Stimulated activated naive CD8-positive, alpha-beta T cell treated with anti-CD3 and anti-CD28 coated beads, Interleukin-15, Interleukin-2, amounts not matched to agents 100 ng/mL and 50 ng/mL, for 24 hours (primary cell): ENCODE data around the gene MLYCD.

Source experiments
- H3K27ac Mint-ChIP-seq: one replicate; pipeline ENCODE4 v1.8.0; 2021; ENCODE audit warnings: mild to moderate bottlenecking, mixed read lengths
- H3K27me3 Mint-ChIP-seq: one replicate; pipeline ENCODE4 v1.8.0; 2021; ENCODE audit warnings: mixed read lengths
- H3K36me3 Mint-ChIP-seq: one replicate; pipeline ENCODE4 v1.8.0; 2021; ENCODE audit warnings: low read depth, mixed read lengths
- H3K4me1 Mint-ChIP-seq: one replicate; pipeline ENCODE4 v1.8.0; 2021; ENCODE audit warnings: low read depth, mixed read lengths
- H3K4me3 Mint-ChIP-seq: one replicate; pipeline ENCODE4 v1.8.0; 2021; ENCODE audit warnings: mild to moderate bottlenecking, mixed read lengths
- H3K9me3 Mint-ChIP-seq: one replicate; pipeline ENCODE4 v1.8.0; 2021; ENCODE audit warnings: mixed read lengths

MLYCD gene

DNA sequence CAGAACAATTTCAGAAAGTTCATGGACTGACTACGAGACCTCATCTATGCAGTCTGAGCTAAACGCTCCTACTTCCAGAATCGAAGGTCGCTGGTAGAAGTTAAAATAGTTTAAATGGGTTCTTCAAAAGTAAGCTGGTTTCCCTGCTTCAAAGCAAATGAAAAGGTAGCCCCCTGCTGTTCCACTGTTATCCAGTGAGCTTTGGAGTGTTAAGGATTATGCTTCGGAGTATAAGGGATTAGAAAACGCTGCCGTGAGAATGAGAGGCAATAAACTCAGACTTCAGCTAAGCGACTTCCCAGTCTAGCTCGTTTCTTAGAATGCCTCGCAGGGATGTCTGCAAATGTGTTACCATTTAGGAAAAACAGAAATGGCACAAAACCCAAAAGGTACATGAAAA is 12.4 kb downstream of the MLYCD start:
- Mint-ChIP-seq H3K9me3 (no peaks in the 10 kb centered on the region), H3K36me3 (peaks cover 53% of the 10 kb centered on the region), H3K4me3 (no peak overlapping the region), H3K4me1 (no peaks in the 10 kb centered on the region), H3K27ac (no peak overlapping the region), H3K27me3 (no peaks in the 10 kb centered on the region)

DNA sequence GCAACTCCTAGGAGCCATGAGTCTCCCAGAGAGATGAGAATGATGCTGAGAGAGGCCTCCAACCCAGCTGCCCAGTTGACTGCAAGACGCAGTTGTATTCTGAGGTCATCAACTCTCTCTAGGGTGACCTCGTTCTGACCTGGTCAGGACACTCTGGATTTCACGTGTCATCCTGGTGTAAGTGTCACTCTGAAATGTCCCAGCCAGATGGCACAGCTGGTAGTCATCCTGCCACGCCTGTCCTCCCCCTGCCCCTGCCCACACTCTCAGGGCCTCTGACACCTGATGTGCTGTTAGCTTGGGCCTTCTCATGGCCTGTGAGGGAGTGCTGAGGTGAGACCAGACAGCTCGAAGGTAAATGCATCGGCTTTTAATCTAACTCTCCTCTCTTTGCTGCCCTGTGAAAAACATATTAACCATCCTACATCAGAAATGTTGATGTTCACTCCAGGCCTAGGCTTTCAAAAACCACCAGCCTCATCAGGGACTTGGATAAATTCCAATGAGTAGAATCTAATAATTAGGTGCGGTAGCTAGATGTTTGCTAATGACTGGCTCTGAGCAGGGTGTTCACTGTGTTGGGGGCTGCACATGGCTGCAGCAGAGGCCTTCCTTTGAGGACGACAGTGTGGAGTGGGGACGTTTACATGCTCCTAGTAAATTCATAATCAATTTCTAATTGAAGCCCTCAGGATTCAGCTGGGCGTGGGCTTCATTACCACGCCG is 13.8 kb downstream of the MLYCD start:
- peaks cover 55% of the 10 kb centered on the region for H3K36me3 Mint-ChIP-seq
- H3K4me1 Mint-ChIP-seq = no peaks in the 10 kb centered on the region
- H3K9me3 Mint-ChIP-seq = no peaks in the 10 kb centered on the region
- no peak overlapping the region for H3K27ac Mint-ChIP-seq
- no peak overlapping the region for H3K4me3 Mint-ChIP-seq
- no peaks in the 10 kb centered on the region for H3K27me3 Mint-ChIP-seq

DNA sequence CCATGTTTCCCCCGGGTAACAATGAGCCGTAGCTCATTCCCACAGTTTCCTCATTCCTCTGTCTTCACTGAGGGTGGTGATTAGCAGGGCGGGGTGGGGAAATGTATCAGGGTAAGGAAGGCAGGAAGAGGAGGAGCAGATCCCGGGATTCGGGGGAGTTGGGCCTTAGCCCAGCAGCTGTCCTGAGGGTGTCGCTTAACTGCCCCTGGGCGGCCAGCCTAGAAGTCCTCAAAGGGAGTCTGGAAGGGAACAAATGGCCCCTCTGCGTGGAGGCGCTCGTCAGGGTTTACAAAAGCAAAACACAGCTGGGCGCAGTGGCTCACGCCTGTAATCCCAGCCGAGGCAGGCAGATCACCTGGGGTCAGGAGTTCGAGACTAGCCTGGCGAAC is 14.3 kb downstream of the MLYCD start:
- peaks cover 60% of the 10 kb centered on the region for H3K36me3 Mint-ChIP-seq
- H3K27ac Mint-ChIP-seq = no peak overlapping the region
- no peaks in the 10 kb centered on the region for H3K27me3 Mint-ChIP-seq
- no peaks in the 10 kb centered on the region for H3K9me3 Mint-ChIP-seq
- no peak overlapping the region for H3K4me3 Mint-ChIP-seq
- H3K4me1 Mint-ChIP-seq = no peaks in the 10 kb centered on the region

DNA sequence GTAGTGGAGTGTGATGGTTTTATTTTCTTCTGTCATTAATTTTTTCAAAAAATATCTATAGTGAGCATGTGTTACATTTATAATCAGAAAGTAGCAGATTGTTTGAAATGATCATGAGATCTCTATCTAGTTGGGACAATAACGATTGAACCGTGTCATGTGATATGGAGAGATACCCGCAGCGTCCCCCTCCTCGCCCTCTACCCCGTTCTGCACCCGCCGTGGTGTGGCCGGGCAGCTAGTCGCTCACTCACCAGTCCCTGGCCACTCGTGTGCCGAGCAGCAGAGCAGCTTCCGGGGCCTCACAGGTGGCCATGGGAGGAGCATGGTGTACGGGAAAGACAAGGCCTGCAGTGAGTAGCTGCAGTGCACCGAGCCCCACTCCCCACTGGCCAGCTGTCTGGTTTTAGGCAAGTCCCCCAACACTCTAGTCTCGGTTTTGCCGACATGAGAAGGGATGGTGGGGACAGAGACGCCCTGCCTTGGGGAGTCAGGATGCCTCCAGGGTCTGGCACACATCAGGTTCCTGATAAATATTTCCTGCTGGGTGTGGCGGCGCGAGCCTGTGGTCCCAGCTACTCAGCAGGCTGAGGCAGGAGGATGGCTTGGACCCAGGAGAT is 15.3 kb downstream of the MLYCD start:
- Mint-ChIP-seq H3K4me3 (no peak overlapping the region), H3K4me1 (no peaks in the 10 kb centered on the region), H3K27ac (no peak overlapping the region), H3K36me3 (peaks cover 62% of the 10 kb centered on the region), H3K9me3 (no peaks in the 10 kb centered on the region), H3K27me3 (no peaks in the 10 kb centered on the region)

DNA sequence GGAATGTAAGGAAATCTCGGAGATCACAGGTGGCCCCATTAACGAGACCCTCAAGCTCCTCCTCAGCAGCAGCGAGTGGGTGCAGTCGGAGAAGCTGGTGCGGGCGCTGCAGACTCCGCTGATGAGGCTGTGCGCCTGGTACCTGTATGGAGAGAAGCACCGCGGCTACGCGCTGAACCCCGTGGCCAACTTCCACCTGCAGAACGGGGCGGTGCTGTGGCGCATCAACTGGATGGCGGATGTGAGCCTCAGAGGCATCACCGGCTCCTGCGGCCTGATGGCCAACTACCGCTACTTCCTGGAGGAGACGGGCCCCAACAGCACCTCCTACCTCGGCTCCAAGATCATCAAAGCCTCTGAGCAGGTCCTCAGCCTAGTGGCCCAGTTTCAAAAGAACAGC is 16.2 kb downstream of the MLYCD start:
- no peaks in the 10 kb centered on the region for H3K27me3 Mint-ChIP-seq
- H3K4me3 Mint-ChIP-seq = no peak overlapping the region
- H3K27ac Mint-ChIP-seq = no peak overlapping the region
- H3K9me3 Mint-ChIP-seq = no peaks in the 10 kb centered on the region
- peaks cover 63% of the 10 kb centered on the region for H3K36me3 Mint-ChIP-seq
- no peaks in the 10 kb centered on the region for H3K4me1 Mint-ChIP-seq

DNA sequence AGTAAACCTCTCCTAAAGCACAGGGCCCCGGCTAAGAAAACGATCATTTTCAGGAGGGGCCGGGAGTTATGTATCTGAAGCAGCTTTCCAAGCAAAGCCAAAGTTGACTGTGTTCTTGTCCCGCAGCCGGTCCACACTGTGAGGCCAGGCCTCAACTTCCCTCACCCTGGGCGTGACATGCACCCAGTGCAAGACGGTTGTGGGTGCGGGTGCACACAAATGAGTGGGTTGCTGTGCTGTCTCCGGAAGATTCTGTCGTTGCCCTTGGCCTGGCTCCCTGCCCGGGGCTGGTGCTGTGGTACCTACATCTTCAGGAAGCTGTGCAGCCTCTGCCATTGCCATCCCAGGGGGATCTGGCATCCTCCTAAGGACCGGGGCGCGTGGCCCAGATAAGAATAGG is 16.6 kb downstream of the MLYCD start:
- Mint-ChIP-seq H3K36me3 (peaks cover 66% of the 10 kb centered on the region), H3K4me1 (no peaks in the 10 kb centered on the region), H3K4me3 (no peak overlapping the region), H3K27ac (no peak overlapping the region), H3K9me3 (no peaks in the 10 kb centered on the region), H3K27me3 (no peaks in the 10 kb centered on the region)

DNA sequence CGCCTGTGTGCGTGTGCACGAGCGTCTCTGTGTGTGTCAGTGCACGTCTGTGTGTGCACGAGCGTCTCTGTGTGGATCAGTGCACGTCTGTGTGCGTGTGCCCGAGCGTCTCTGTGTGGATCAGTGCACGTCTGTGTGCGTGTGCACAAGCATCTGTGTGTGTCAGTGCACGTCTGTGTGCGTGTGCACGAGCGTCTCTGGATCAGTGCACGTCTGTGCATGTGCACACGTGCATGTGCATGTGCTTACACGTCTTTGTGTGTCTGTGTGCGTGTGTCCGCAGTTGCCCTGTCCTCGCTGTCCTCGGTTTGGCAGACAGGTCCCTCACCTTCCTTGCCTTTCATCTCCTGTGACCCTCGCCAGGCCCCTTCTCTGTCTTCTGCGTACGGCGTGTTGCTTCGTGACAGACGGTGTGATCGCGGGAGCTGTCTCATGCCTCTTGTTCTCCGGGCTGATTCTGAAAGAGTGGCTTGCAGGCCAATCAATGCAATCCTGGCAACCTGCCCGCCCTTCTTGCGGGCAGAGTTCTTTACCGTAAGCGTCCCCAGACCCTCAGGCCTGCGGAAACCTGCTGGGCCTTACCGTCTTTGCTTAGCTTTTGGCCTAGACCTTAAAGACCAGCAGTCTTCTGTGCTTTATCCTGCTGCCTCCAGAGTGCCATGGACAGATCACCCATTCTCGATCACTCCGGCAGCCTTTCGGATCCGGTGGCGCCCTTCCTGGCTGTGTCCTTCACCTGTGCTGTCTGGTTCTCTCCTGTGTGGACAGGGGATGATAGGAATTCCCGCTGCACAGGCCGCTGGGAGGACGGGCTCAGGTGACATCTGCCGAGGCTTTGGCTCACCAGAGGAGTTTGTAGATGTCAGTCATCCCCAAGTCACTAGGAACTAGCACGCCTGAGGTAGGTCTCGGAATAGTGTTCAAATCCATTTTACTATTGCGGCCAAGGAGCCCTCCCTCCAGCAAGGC is 18.5 kb downstream of the MLYCD start:
- H3K4me1 Mint-ChIP-seq = no peaks in the 10 kb centered on the region
- no peaks in the 10 kb centered on the region for H3K27me3 Mint-ChIP-seq
- no peak overlapping the region for H3K4me3 Mint-ChIP-seq
- H3K27ac Mint-ChIP-seq = no peak overlapping the region
- H3K36me3 Mint-ChIP-seq = peaks cover 63% of the 10 kb centered on the region
- H3K9me3 Mint-ChIP-seq = no peaks in the 10 kb centered on the region

DNA sequence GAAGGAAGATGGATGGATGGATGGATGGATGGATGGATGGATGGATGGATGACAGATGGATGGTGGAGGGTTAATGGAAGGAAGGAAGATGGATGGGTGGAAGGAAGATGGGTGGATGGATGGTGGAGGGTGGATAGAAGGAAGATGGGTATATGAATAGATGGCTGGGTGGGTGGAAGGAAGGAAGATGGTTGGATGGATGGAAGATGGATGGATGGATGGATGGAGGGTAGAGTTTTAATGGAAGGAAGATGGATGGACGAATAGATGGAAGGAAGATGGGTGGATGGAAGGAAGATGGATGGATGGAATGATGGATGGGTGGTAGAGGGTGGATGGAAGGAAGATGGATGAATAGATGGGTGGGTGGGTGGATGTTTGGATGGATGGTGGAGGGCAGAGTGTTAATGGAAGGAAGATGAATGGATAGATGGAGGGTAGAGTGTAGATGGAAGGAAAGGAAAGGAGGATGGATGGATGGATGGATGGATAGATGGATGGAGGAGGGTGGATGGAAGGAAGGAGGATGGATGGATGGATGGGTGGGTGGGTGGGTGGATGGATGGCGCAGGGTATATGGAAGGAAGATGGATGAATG is 22.1 kb downstream of the MLYCD start:
- H3K27ac Mint-ChIP-seq = no peak overlapping the region
- no peaks in the 10 kb centered on the region for H3K27me3 Mint-ChIP-seq
- H3K4me1 Mint-ChIP-seq = no peaks in the 10 kb centered on the region
- H3K4me3 Mint-ChIP-seq = no peak overlapping the region
- H3K9me3 Mint-ChIP-seq = no peaks in the 10 kb centered on the region
- H3K36me3 Mint-ChIP-seq = peaks cover 44% of the 10 kb centered on the region

DNA sequence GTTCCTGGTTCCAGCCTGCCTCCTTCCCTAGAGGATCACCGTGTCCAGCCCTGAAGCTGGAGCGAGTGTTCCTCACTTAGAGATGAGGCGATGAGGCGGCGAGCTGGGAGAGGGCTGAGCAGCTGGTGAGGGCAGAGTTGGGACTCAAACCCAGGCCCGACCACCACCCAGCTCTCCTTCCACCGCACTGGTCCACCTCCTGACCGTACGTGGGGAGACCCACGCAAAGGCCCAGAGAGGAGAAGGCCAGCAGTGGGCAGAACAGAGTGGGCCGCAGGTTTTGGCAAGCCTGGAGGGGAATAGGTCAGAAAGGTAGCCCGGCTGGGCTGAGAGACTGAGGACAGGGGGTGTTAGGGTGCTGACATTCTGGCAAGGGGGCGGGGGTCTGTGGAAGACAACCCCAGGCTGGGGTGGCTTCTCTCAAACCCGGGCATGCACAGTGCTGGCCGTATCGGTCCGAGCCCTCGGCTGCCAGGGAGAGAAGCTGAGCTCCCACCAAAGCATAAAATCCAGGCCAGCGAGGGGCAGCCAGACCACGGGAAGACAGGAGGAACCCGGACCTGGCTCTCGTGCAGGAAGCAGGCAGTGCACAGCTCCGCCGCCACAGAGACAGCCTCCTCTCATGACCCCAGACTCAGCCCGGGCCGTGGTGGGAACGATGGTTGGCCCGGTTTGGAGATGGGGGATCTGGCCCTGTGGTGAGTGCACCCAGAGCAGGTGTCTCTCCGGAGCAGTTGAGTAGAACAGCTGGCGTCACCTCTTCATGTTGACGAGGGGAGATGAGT is 24.9 kb downstream of the MLYCD start:
- H3K4me3 Mint-ChIP-seq = no peak overlapping the region
- H3K4me1 Mint-ChIP-seq = no peaks in the 10 kb centered on the region
- H3K36me3 Mint-ChIP-seq = peaks cover 20% of the 10 kb centered on the region
- no peaks in the 10 kb centered on the region for H3K9me3 Mint-ChIP-seq
- no peak overlapping the region for H3K27ac Mint-ChIP-seq
- H3K27me3 Mint-ChIP-seq = no peaks in the 10 kb centered on the region

DNA sequence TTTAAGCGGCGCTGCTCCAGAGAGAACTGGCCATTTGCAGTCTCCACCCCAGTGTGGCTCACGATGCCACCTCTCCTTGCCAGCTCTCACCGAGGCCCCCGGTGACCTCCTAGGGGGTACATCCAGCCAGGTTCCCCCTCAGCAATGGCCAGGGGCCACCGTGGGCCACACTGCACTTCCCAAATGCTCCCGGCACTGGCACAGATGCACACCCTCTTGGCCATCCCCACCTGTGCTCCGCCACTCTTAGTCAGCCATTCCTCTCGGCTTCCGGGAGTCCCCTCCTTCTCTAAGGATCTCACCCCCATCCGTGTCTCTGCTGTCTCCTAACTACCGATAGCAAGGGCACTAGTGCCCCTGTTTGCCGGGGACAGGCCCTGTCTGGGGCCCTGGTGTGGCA is 25.8 kb downstream of the MLYCD start:
- no peak overlapping the region for H3K27ac Mint-ChIP-seq
- H3K27me3 Mint-ChIP-seq = no peaks in the 10 kb centered on the region
- no peaks in the 10 kb centered on the region for H3K9me3 Mint-ChIP-seq
- H3K4me3 Mint-ChIP-seq = no peak overlapping the region
- H3K4me1 Mint-ChIP-seq = no peaks in the 10 kb centered on the region
- peaks cover 11% of the 10 kb centered on the region for H3K36me3 Mint-ChIP-seq

DNA sequence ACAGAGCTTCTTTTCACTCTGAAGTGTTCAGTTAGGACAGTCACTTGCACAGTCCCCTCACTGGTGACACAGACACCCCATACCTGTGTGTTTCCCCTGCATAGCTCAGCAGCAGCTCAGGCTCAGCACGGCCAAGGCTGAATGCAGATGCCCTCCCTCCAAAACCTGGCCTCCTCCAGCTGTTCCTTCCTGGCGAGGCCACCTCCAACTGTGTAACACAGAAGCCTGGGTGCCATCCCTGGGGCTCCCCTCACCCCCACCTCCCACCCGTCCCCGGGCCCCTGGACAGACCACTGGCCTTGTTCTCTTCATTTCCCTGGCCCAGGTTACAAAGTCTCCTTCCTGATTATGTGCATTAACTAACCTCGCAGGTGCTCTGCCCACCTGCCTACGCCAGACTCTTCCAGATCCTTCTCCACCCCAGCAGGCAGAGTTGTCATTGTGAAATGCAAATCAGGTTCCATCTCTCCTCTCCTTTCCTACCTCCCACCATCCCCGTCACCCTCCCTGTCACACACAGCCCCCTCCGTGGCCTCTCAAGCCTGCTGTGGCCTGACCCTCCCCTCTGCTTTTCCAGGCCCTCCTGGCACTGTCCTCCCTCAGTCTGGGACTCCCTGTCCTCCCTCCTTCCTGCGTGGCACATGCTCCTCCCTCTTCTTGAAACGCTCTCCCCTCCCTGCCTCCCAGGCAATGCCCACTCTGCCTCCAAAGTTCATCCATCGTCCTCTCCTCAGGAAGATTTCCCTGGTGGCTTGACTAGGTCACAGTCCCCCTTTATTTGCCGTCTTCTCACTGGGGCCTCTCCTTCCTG is 26.4 kb downstream of the MLYCD start:
- no peaks in the 10 kb centered on the region for H3K4me1 Mint-ChIP-seq

DNA sequence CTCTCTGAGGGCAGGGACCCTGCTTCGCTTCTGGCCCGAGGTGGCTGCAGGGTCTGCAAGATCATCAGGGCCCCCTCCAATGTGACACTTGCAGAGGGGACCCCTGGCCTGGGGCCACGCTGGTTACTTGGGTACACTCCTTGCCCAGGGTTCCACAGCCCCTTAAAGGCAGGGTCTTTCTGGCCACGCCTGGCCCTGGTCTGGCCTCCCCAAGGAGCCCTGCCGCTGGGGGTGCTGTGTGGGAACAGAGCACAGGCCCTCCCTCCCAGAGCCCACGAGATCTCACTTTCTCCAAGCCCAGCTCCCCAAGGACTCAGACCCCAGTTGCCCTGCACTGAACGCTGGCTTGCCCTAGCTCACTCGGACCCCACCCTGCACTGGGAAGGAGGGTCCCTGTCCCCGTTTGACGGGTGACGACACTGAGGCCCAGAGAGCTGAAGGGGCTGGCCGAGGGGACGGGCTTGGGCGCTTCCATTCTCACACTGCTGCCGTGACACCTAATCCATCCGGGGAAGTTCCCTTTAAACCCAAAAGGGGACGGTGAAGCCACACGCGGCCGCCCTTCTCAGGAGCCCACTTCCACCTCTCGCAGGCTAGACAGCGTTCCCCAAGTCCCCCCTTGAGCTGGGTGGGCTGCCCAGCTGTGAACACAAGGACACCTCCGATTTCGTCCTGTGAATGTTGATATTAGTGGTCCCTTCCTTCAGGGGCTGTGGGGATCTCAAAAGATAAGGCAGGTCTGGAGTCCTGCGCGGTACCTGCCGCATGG is 27.2 kb downstream of the MLYCD start:
- Mint-ChIP-seq H3K27me3 (no peaks in the 10 kb centered on the region), H3K27ac (no peak overlapping the region), H3K9me3 (no peaks in the 10 kb centered on the region), H3K4me1 (no peaks in the 10 kb centered on the region), H3K36me3 (no peaks in the 10 kb centered on the region), H3K4me3 (no peak overlapping the region)

More for the DNA sequence above, 26.4 kb downstream of the MLYCD start:
- no peak overlapping the region for H3K4me3 Mint-ChIP-seq
- H3K27ac Mint-ChIP-seq = peak overlapping the region; percentile 45
- peaks cover 8% of the 10 kb centered on the region for H3K36me3 Mint-ChIP-seq
- H3K9me3 Mint-ChIP-seq = no peaks in the 10 kb centered on the region
- H3K27me3 Mint-ChIP-seq = no peaks in the 10 kb centered on the region

DNA sequence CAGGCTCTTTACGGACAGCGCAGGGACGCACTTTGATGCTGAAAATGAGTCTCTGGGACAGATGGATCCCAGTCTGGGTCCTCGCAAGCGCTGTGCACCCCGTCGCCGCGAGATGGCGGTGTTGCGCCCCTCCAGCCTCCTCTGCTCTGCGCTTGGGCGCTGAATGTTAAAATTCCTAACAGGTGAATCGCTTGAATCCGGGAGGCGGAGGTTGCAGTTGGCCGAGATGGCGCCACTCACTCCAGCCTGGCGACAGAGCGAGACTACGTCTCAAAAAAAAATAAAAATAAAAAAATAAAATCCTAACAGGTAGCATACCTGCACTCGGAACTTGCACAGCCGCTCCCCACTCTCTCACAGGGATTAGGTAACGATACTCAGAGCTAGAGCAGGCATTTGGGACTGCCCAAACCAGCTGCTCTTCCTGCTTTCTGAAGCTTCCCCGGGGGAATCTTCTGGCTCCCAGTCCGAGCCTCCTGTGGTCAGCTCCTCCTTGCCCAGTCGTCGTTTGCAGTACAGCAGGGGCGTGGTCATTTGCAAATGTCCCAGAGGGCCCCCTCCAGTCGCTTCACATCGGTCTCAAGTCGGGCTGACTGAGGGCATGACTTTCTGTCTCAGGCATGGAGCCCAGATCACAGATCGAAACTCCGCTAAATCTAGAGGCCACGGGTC is 27.9 kb downstream of the MLYCD start:
- Mint-ChIP-seq H3K9me3 (no peaks in the 10 kb centered on the region), H3K4me1 (no peaks in the 10 kb centered on the region), H3K36me3 (no peaks in the 10 kb centered on the region), H3K27ac (no peak overlapping the region), H3K4me3 (no peak overlapping the region), H3K27me3 (no peaks in the 10 kb centered on the region)
